AG04449 (cell line): ENCODE data around the gene FYCO1.
"Not testable (repeated sequence)": the region's sequence is repeated elsewhere in the genome, so short reads cannot be mapped to it uniquely, and the experiment has no call there.

Source experiments
- CTCF ChIA-PET: fragments of 350-600 bp; formaldehyde crosslinking; extraction: SDS; loops from one replicate; lab custom pipeline; 2021; ENCODE audit warnings: antibody characterized with exemption; lab: Yijun Ruan, JAX
- POLR2A ChIA-PET: fragments of 400-600, 350-600 bp; formaldehyde crosslinking; extraction: SDS; loops from one replicate; lab custom pipeline; 2020; ENCODE audit warnings: antibody characterized with exemption, inconsistent platforms; lab: Yijun Ruan, JAX
- DNase-seq: peaks from one replicate; pipeline ENCODE4 v3.0.0-alpha.2; 2010; ENCODE audit warnings: low read depth, low spot score
- H3K4me3 ChIP-seq: 2 replicates; pipeline ENCODE4 v1.5.1; 2011; ENCODE audit warnings: low read depth, mild to moderate bottlenecking, control low read depth, low read length
- CTCF ChIP-seq: IDR thresholded peaks from one replicate; pipeline ENCODE4 v1.5.1; 2011; ENCODE audit warnings: mild to moderate bottlenecking, moderate library complexity, low read length, control low read depth, inconsistent platforms; ENCODE audit not compliant: insufficient read depth; ENCODE audit errors: missing control alignments

The FYCO1 gene

GRCh38 chr3:45995236-45996192, at the start of gene FYCO1:
Gene FYCO1 (minus strand): TSS chr3:45995824. CDS start chr3:45984910, 10,914 bp downstream.
- TF ChIP-seq CTCF, result no peak
- ChIA-PET CTCF (interaction anchor here (0.5 to 1.4 kb wide), 6 partner anchors 15 to 233 kb away, joined by 3 to 6 read pairs (median 3); no protein-coding TSS in a partner anchor), POLR2A (no interaction called here)
- no peak for DNase-seq
- H3K4me3 ChIP-seq, result peak within 1 kb of the TSS; percentile 89

GRCh38 chr3:46038916-46039315, 43.3 kb upstream of the FYCO1 start:
- TF ChIP-seq CTCF, result no peak
- POLR2A ChIA-PET, result no interaction called here
- H3K4me3 ChIP-seq, result no peak overlapping the region
- CTCF ChIA-PET, result no interaction called here
- DNase-seq, result no peak

- POLR2A ChIA-PET, CTCF ChIA-PET, DNase-seq, H3K4me3 ChIP-seq: not testable (repeated sequence)
Observed at GRCh38 chr3:46038071-46038470, 42.4 kb upstream of the FYCO1 start.

- POLR2A ChIA-PET, result no interaction called here
- no peak for TF ChIP-seq CTCF
- CTCF ChIA-PET, result no interaction called here
Observed at GRCh38 chr3:46036191-46036590, 40.6 kb upstream of the FYCO1 start.

GRCh38 chr3:46031747-46032146, 36.1 kb upstream of the FYCO1 start:
- no peak for TF ChIP-seq CTCF
- no peak for DNase-seq
- ChIA-PET POLR2A (no interaction called here), CTCF (no interaction called here)
- no peak overlapping the region for H3K4me3 ChIP-seq

More at GRCh38 chr3:46036191-46036590, 40.6 kb upstream of the FYCO1 start:
- DNase-seq, result no peak
- no peak overlapping the region for H3K4me3 ChIP-seq

GRCh38 chr3:46031269-46031668, 35.6 kb upstream of the FYCO1 start:
- POLR2A ChIA-PET, result no interaction called here

More at GRCh38 chr3:46031269-46031668, 35.6 kb upstream of the FYCO1 start:
- no peak overlapping the region for H3K4me3 ChIP-seq
- TF ChIP-seq CTCF, result no peak
- no peak for DNase-seq
- CTCF ChIA-PET, result no interaction called here
